HEK293 (cell line): Measurements from ENCODE around the gene PTH2R.
A peak's percentile ranks its signal among the peaks of the same experiment; 100 is the strongest.
"Not testable (repeated sequence)": the region's sequence is repeated elsewhere in the genome, so short reads cannot be mapped to it uniquely, and the experiment has no call there.

ENCODE experiments used
- CTCF ChIA-PET: fragments of 350-600 bp; formaldehyde crosslinking; extraction: SDS; loops from one replicate; lab custom pipeline; 2021; ENCODE audit warnings: antibody characterized with exemption; lab: Yijun Ruan, JAX
- POLR2A ChIA-PET: fragments of 300-600 bp; formaldehyde crosslinking; extraction: SDS; loops from one replicate; lab custom pipeline; 2020; ENCODE audit warnings: antibody characterized with exemption, inconsistent platforms; lab: Yijun Ruan, JAX
- H3K27ac ChIP-seq: fragments of 200-500 bp; sonication (Bioruptor generic); 2 replicates; pipeline ENCODE4 v1.5.1; 2014; ENCODE audit warnings: low read depth, low read length, control low read depth, inconsistent platforms; ENCODE audit errors: extremely low read depth
- H3K36me3 ChIP-seq, 2 experiments: fragments of 200-500 bp in 1 of 2; sonication (Bioruptor generic) in 1 of 2; 1 replicate in 1 of 2; 2 replicates in 1 of 2; pipeline ENCODE4 v1.5.1; 2014 to 2017; ENCODE audit warnings: inconsistent platforms in 2 of 2, low read length in 2 of 2; ENCODE audit not compliant: control insufficient read depth in 2 of 2, insufficient read depth in 1 of 2
- H3K4me1 ChIP-seq: fragments of 200-500 bp; sonication (Bioruptor generic); 2 replicates; pipeline ENCODE4 v1.5.1; 2014; ENCODE audit warnings: mild to moderate bottlenecking, low read length, inconsistent platforms; ENCODE audit not compliant: control insufficient read depth, insufficient read depth
- H3K4me3 ChIP-seq: 2 replicates; pipeline ENCODE4 v1.5.1; 2011; ENCODE audit warnings: low read depth, mild to moderate bottlenecking, control low read depth, low read length, moderate library complexity
- H3K9me3 ChIP-seq: fragments of 200-500 bp; sonication (Bioruptor generic); 2 replicates; pipeline ENCODE4 v1.5.1; 2014; ENCODE audit warnings: low read depth, low read length, inconsistent platforms; ENCODE audit not compliant: control insufficient read depth, insufficient read depth
- BCL11A ChIP-seq: fragments of 450-650 bp; formaldehyde crosslinking; IDR thresholded peaks from 2 replicates; pipeline ENCODE4 v1.5.1; 2016; ENCODE audit warnings: low read depth, missing biosample characterization, missing genetic modification characterization
- ELK4 ChIP-seq: IDR thresholded peaks from 2 replicates; pipeline ENCODE4 v1.6.1; 2011; ENCODE audit warnings: mild to moderate bottlenecking, low read depth, low read length, borderline replicate concordance
- GFI1B ChIP-seq: fragments of 450-650 bp; formaldehyde crosslinking; IDR thresholded peaks from 2 replicates; pipeline ENCODE4 v1.5.1; 2016; ENCODE audit warnings: missing biosample characterization, missing genetic modification characterization
- MZF1 ChIP-seq: fragments of 450-650 bp; formaldehyde crosslinking; IDR thresholded peaks from 2 replicates; pipeline ENCODE4 v1.5.1; 2017; ENCODE audit warnings: missing biosample characterization, missing genetic modification characterization, borderline replicate concordance
- REST ChIP-seq: fragments of 450-650 bp; formaldehyde crosslinking; IDR thresholded peaks from 2 replicates; pipeline ENCODE4 v1.5.1; 2016; ENCODE audit warnings: missing biosample characterization, missing genetic modification characterization
- YY1 ChIP-seq: fragments of 450-650 bp; formaldehyde crosslinking; IDR thresholded peaks from 2 replicates; pipeline ENCODE4 v1.5.1; 2018; ENCODE audit warnings: missing biosample characterization, missing genetic modification characterization
- ZBTB21 ChIP-seq: fragments of 450-650 bp; formaldehyde crosslinking; IDR thresholded peaks from 2 replicates; pipeline ENCODE4 v1.5.1; 2017; ENCODE audit warnings: missing biosample characterization, missing genetic modification characterization
- ZBTB6 ChIP-seq: fragments of 450-650 bp; formaldehyde crosslinking; IDR thresholded peaks from 2 replicates; pipeline ENCODE4 v1.5.1; 2017; ENCODE audit warnings: missing biosample characterization, missing genetic modification characterization
- ZBTB8A ChIP-seq: fragments of 450-650 bp; formaldehyde crosslinking; IDR thresholded peaks from 2 replicates; pipeline ENCODE4 v1.5.1; 2016; ENCODE audit warnings: missing biosample characterization, missing genetic modification characterization
- ZNF184 ChIP-seq: fragments of 450-650 bp; IDR thresholded peaks from 2 replicates; pipeline ENCODE4 v1.5.1; 2018; ENCODE audit warnings: missing biosample characterization, mild to moderate bottlenecking, missing genetic modification characterization
- ZNF394 ChIP-seq: fragments of 450-650 bp; formaldehyde crosslinking; IDR thresholded peaks from 2 replicates; pipeline ENCODE4 v1.5.1; 2016; ENCODE audit warnings: missing biosample characterization, missing genetic modification characterization, mild to moderate bottlenecking, moderate library complexity, borderline replicate concordance
- ZNF426 ChIP-seq: fragments of 450-650 bp; formaldehyde crosslinking; IDR thresholded peaks from 2 replicates; pipeline ENCODE4 v1.5.1; 2017; ENCODE audit warnings: missing biosample characterization, missing genetic modification characterization, mild to moderate bottlenecking, inconsistent platforms, moderate library complexity
- ZNF433 ChIP-seq: fragments of 450-650 bp; formaldehyde crosslinking; IDR thresholded peaks from 2 replicates; pipeline ENCODE4 v1.5.1; 2016; ENCODE audit warnings: missing biosample characterization, missing genetic modification characterization, low read depth
- ZNF518A ChIP-seq: fragments of 450-650 bp; formaldehyde crosslinking; conservative IDR thresholded peaks from 2 replicates; pipeline ENCODE4 v1.5.1; 2016; ENCODE audit warnings: low read depth, missing biosample characterization, missing genetic modification characterization
- ZNF544 ChIP-seq: fragments of 450-650 bp; formaldehyde crosslinking; IDR thresholded peaks from 2 replicates; pipeline ENCODE4 v1.5.0; 2017; ENCODE audit warnings: missing biosample characterization, missing genetic modification characterization
- ZNF585B ChIP-seq: fragments of 450-650 bp; formaldehyde crosslinking; IDR thresholded peaks from 2 replicates; pipeline ENCODE4 v1.5.1; 2016; ENCODE audit warnings: missing biosample characterization, missing genetic modification characterization
- ZSCAN18 ChIP-seq: fragments of 450-650 bp; formaldehyde crosslinking; IDR thresholded peaks from 2 replicates; pipeline ENCODE4 v1.5.1; 2016; ENCODE audit warnings: missing biosample characterization, missing genetic modification characterization
- ZSCAN4 ChIP-seq: fragments of 450-650 bp; formaldehyde crosslinking; IDR thresholded peaks from 2 replicates; pipeline ENCODE4 v1.5.1; 2017; ENCODE audit warnings: missing biosample characterization, missing genetic modification characterization

Gene PTH2R

GRCh38 chr2:208440716-208441115 is 34.1 kb downstream of the PTH2R start:
- ChIA-PET CTCF (interaction anchor here (1.0 to 1.2 kb wide), 2 partner anchors 26 to 894 kb away, joined by 3 read pairs; no protein-coding TSS in a partner anchor), POLR2A (no interaction called here)
- H3K9me3 ChIP-seq, result no peaks in the 10 kb centered on the region
- H3K4me3 ChIP-seq, result no peak overlapping the region
- H3K36me3 ChIP-seq, result no peaks in the 10 kb centered on the region
- H3K27ac ChIP-seq, result no peak overlapping the region
- TF ChIP-seq ZSCAN18 (tag by site-specific recombination) (no peak), ELK4 (no peak), ZSCAN4 (tag by site-specific recombination) (no peak), MZF1 (no peak), YY1 (tag by site-specific recombination) (no peak), GFI1B (tag by site-specific recombination) (no peak), ZNF544 (tag by site-specific recombination) (no peak), ZNF433 (tag by site-specific recombination) (no peak)
- H3K4me1 ChIP-seq, result no peaks in the 10 kb centered on the region

GRCh38 chr2:208441951-208442350 is 35.4 kb downstream of the PTH2R start:
- POLR2A ChIA-PET, result no interaction called here
- TF ChIP-seq YY1 (tag by site-specific recombination), result no peak
- no peak for TF ChIP-seq BCL11A (tag by site-specific recombination)
- no peak for TF ChIP-seq ZBTB6 (tag by site-specific recombination)
- TF ChIP-seq ZNF184, result no peak
- no peak for TF ChIP-seq ZBTB21 (tag by site-specific recombination)
- no peak for TF ChIP-seq ZNF585B
- no peak overlapping the region for H3K27ac ChIP-seq

GRCh38 chr2:208447447-208447846 is 40.9 kb downstream of the PTH2R start:
- H3K4me1 ChIP-seq, POLR2A ChIA-PET, H3K9me3 ChIP-seq, H3K27ac ChIP-seq, CTCF ChIA-PET, H3K4me3 ChIP-seq, H3K36me3 ChIP-seq: not testable (repeated sequence)
- peak; percentile 51; the same call in 1 of the 2 replicates for TF ChIP-seq REST (tag by site-specific recombination)
- TF ChIP-seq ZNF518A (tag by site-specific recombination), result peak; percentile 65
- peak; percentile 34; the same call in 1 of the 2 replicates for TF ChIP-seq ZBTB8A (tag by site-specific recombination)
- TF ChIP-seq ZNF426 (tag by site-specific recombination), result peak; percentile 46
- TF ChIP-seq ZNF394 (tag by site-specific recombination), result peak; percentile 65; the same call in 1 of the 2 replicates

More at GRCh38 chr2:208441951-208442350, 35.4 kb downstream of the PTH2R start:
- no peaks in the 10 kb centered on the region for H3K9me3 ChIP-seq
- CTCF ChIA-PET, result no interaction called here
- H3K36me3 ChIP-seq, result no peaks in the 10 kb centered on the region
- H3K4me1 ChIP-seq, result no peaks in the 10 kb centered on the region
- no peak overlapping the region for H3K4me3 ChIP-seq
